LNCAP (cell line): ENCODE data around the gene SP3.

Experiments used
- CTCF ChIP-seq: fragments of 450-650 bp; IDR thresholded peaks from 2 replicates; pipeline ENCODE4 v1.5.1; 2017; ENCODE audit warnings: mild to moderate bottlenecking

SP3 gene

GRCh38 chr2:173948842-173949241 is 16.3 kb downstream of the SP3 start:
- TF ChIP-seq CTCF: no peak

GRCh38 chr2:173948198-173948597 is 17.0 kb downstream of the SP3 start:
- TF ChIP-seq CTCF: no peak

- no peak for TF ChIP-seq CTCF
Observed at GRCh38 chr2:173947131-173947530, 18.0 kb downstream of the SP3 start.

- TF ChIP-seq CTCF: no peak
Observed at GRCh38 chr2:173943738-173944137, 21.4 kb downstream of the SP3 start.

- no peak for TF ChIP-seq CTCF
Observed at GRCh38 chr2:173942861-173943523, 22.2 kb downstream of the SP3 start.

- TF ChIP-seq CTCF: no peak
Observed at GRCh38 chr2:173941567-173941966, 23.6 kb downstream of the SP3 start.

GRCh38 chr2:173940208-173941020 is 24.8 kb downstream of the SP3 start:
- no peak for TF ChIP-seq CTCF
